ENCODE data around the gene BIN1.
A peak's percentile ranks its signal among the peaks of the same experiment; 100 is the strongest.

The BIN1 gene

DNA sequence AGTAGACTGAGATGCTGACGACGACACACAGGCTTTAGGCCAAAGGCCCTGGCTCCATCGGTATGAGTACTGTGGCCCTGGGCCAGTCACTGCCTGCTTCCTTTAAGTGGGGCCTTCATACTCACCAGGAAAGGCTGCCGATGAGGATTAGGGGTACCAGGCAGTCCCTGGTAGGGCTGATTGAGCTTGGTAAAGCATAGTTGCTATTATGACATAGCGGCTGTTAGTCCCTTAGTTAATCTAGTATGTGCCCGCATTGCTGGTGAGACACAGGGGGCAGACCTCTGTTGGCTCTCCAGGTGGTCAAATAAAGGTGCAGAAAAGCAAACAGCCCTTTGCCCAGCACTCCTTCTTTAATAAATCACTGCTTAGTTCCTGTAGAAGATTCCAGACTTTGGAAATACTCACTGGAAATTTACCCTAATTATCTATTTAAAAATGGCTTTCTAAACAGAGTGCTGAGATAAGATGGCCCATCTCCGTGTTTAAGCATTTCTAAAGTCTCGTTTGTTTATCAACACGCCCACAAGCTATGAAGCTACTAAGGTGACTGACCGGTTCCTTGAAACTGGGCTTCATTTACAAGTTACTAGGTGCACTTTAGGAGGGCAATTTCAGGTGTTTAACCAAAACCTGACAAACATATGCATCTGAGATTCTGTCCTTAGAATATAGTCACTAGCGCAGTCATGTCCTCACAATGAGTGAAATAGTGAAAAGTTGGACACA lies 8.7 kb upstream of the BIN1 start:
- no peak overlapping the region for H3K9ac ChIP-seq (ENCODE audit: low read length)
- no peaks in the 10 kb centered on the region for H3K36me3 ChIP-seq (ENCODE audit: control insufficient read depth, low read depth, low read length)
- no peak overlapping the region for H3K4me3 ChIP-seq (ENCODE audit: low read length)
- no peaks in the 10 kb centered on the region for H3K27me3 ChIP-seq (ENCODE audit: control insufficient read depth, insufficient read depth, low read length)
- no peaks in the 10 kb centered on the region for H3K4me1 ChIP-seq (ENCODE audit: control insufficient read depth, low read depth, low read length)
- no peaks in the 10 kb centered on the region for H3K9me3 ChIP-seq (ENCODE audit: control insufficient read depth, low read depth, low read length)
- no peak overlapping the region for H3K27ac ChIP-seq (ENCODE audit: low read length)

GRCh38 chr2:127110985-127111384 lies 4.0 kb upstream of the BIN1 start:
- Histone ChIP-seq H3K36me3 (ENCODE audit: control insufficient read depth, low read depth, low read length) (no peaks in the 10 kb centered on the region), H3K9ac (ENCODE audit: low read length) (no peak overlapping the region), H3K27me3 (ENCODE audit: control insufficient read depth, insufficient read depth, low read length) (peaks cover 26% of the 10 kb centered on the region), H3K4me3 (ENCODE audit: low read length) (no peak overlapping the region), H3K4me1 (ENCODE audit: control insufficient read depth, low read depth, low read length) (peaks cover 6% of the 10 kb centered on the region), H3K27ac (ENCODE audit: low read length) (no peak overlapping the region), H3K9me3 (ENCODE audit: control insufficient read depth, low read depth, low read length) (no peaks in the 10 kb centered on the region)

DNA sequence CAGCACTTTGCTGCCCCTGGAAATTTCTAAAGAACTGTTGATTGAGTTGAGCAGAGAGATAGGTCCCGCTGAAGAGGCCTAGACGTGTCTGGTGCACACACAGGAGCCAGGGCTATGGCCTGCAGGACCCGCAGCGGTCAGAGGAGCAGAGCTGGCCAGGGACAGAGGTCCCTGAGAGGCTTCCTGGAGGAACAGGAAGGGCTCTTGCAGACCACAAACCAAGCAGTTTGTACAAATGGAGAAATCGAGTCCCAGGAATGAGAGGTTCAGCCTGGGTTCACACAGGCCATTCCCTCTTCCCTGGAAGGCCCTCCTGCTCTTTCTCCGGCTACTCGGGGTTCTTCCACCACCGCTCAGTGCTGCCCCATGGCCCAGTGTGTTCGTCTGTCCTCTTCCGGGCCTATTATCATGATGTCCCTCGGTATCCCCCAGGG lies 1.2 kb upstream of the BIN1 start:
- H3K4me3 ChIP-seq (ENCODE audit: low read length): peak overlapping the region; percentile 78
- H3K4me1 ChIP-seq (ENCODE audit: control insufficient read depth, low read depth, low read length): peaks cover 13% of the 10 kb centered on the region
- no peaks in the 10 kb centered on the region for H3K9me3 ChIP-seq (ENCODE audit: control insufficient read depth, low read depth, low read length)
- peaks cover 26% of the 10 kb centered on the region for H3K27me3 ChIP-seq (ENCODE audit: control insufficient read depth, insufficient read depth, low read length)
- no peak overlapping the region for H3K27ac ChIP-seq (ENCODE audit: low read length)
- no peak overlapping the region for H3K9ac ChIP-seq (ENCODE audit: low read length)
- H3K36me3 ChIP-seq (ENCODE audit: control insufficient read depth, low read depth, low read length): no peaks in the 10 kb centered on the region

- Histone ChIP-seq H3K4me1 (ENCODE audit: control insufficient read depth, low read depth, low read length) (peaks cover 13% of the 10 kb centered on the region), H3K9ac (ENCODE audit: low read length) (no peak overlapping the region), H3K9me3 (ENCODE audit: control insufficient read depth, low read depth, low read length) (no peaks in the 10 kb centered on the region), H3K36me3 (ENCODE audit: control insufficient read depth, low read depth, low read length) (no peaks in the 10 kb centered on the region), H3K27me3 (ENCODE audit: control insufficient read depth, insufficient read depth, low read length) (peaks cover 26% of the 10 kb centered on the region), H3K4me3 (ENCODE audit: low read length) (peak overlapping the region; percentile 78), H3K27ac (ENCODE audit: low read length) (no peak overlapping the region)
Observed at GRCh38 chr2:127107622-127107999, 657 bp upstream of the BIN1 start.

DNA sequence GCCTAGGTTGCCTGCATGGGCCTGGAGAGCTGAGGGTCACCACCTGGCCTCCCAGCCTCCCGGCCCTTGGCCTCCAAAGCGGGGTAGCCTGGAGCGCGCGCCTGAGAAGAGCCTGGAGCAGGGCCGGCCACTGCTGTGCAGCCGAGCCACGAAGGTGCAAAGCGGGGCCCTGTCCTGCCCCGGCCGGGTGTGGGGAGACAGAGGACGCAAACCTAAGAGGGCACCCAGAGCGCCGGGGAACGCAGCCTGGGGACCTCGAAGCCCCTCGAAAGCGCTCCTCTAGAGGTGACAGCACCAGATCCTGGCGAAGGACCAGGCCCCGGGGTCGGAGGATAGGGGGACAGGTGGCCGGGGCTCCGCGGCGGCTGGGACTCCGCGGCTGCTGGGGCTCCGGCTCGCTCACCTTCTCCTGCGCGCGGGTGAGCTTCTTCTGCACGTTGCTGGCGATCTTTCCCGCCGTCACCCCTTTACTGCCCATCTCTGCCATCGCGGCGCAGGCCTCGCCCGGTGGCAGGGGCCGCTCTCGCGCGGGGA lies 430 bp downstream of the BIN1 start:
- peaks cover 13% of the 10 kb centered on the region for H3K4me1 ChIP-seq (ENCODE audit: control insufficient read depth, low read depth, low read length)
- H3K9me3 ChIP-seq (ENCODE audit: control insufficient read depth, low read depth, low read length): no peaks in the 10 kb centered on the region
- no peaks in the 10 kb centered on the region for H3K36me3 ChIP-seq (ENCODE audit: control insufficient read depth, low read depth, low read length)
- H3K4me3 ChIP-seq (ENCODE audit: low read length): peak overlapping the region; percentile 78
- peaks cover 26% of the 10 kb centered on the region for H3K27me3 ChIP-seq (ENCODE audit: control insufficient read depth, insufficient read depth, low read length)
- no peak overlapping the region for H3K27ac ChIP-seq (ENCODE audit: low read length)
- H3K9ac ChIP-seq (ENCODE audit: low read length): peak overlapping the region; percentile 52

GRCh38 chr2:127105656-127106456 lies 1.1 kb downstream of the BIN1 start:
- Histone ChIP-seq H3K27me3 (ENCODE audit: control insufficient read depth, insufficient read depth, low read length) (peaks cover 26% of the 10 kb centered on the region), H3K36me3 (ENCODE audit: control insufficient read depth, low read depth, low read length) (no peaks in the 10 kb centered on the region), H3K9ac (ENCODE audit: low read length) (peak overlapping the region; percentile 52), H3K4me1 (ENCODE audit: control insufficient read depth, low read depth, low read length) (peaks cover 13% of the 10 kb centered on the region), H3K9me3 (ENCODE audit: control insufficient read depth, low read depth, low read length) (no peaks in the 10 kb centered on the region), H3K4me3 (ENCODE audit: low read length) (peak overlapping the region; percentile 78), H3K27ac (ENCODE audit: low read length) (no peak overlapping the region)

GRCh38 chr2:127104881-127105655 lies 1.9 kb downstream of the BIN1 start:
- H3K36me3 ChIP-seq (ENCODE audit: control insufficient read depth, low read depth, low read length): no peaks in the 10 kb centered on the region
- no peaks in the 10 kb centered on the region for H3K9me3 ChIP-seq (ENCODE audit: control insufficient read depth, low read depth, low read length)
- peak overlapping the region; percentile 52 for H3K9ac ChIP-seq (ENCODE audit: low read length)
- peak overlapping the region; percentile 78 for H3K4me3 ChIP-seq (ENCODE audit: low read length)
- H3K4me1 ChIP-seq (ENCODE audit: control insufficient read depth, low read depth, low read length): peaks cover 13% of the 10 kb centered on the region
- peaks cover 26% of the 10 kb centered on the region for H3K27me3 ChIP-seq (ENCODE audit: control insufficient read depth, insufficient read depth, low read length)
- no peak overlapping the region for H3K27ac ChIP-seq (ENCODE audit: low read length)

DNA sequence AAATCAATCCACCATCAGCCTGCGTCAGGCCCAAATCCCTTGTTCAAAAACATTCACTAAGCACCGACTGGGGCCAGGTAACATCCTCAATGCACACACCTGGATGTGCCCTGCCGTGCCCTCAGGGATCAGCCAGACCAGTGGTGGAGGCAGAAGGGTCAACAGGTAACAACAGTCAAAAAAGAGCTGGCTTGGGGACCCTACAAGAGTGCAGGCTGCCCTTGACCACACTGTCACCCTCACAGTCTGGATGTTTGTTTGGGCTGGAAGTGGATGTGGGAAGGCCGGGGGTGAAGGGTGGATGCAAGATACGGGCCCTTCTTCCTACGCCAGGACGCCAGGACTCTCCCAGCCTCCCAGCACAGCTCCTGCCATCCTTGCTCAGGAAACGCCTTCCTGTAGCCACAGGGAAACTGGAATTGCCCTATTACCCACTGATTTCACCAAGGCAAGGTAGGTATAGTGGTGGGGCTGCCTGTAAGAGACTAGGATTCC lies 2.7 kb downstream of the BIN1 start:
- no peaks in the 10 kb centered on the region for H3K9me3 ChIP-seq (ENCODE audit: control insufficient read depth, low read depth, low read length)
- H3K36me3 ChIP-seq (ENCODE audit: control insufficient read depth, low read depth, low read length): no peaks in the 10 kb centered on the region
- no peak overlapping the region for H3K4me3 ChIP-seq (ENCODE audit: low read length)
- H3K27ac ChIP-seq (ENCODE audit: low read length): no peak overlapping the region
- no peak overlapping the region for H3K9ac ChIP-seq (ENCODE audit: low read length)
- peaks cover 22% of the 10 kb centered on the region for H3K27me3 ChIP-seq (ENCODE audit: control insufficient read depth, insufficient read depth, low read length)
- H3K4me1 ChIP-seq (ENCODE audit: control insufficient read depth, low read depth, low read length): peaks cover 13% of the 10 kb centered on the region

DNA sequence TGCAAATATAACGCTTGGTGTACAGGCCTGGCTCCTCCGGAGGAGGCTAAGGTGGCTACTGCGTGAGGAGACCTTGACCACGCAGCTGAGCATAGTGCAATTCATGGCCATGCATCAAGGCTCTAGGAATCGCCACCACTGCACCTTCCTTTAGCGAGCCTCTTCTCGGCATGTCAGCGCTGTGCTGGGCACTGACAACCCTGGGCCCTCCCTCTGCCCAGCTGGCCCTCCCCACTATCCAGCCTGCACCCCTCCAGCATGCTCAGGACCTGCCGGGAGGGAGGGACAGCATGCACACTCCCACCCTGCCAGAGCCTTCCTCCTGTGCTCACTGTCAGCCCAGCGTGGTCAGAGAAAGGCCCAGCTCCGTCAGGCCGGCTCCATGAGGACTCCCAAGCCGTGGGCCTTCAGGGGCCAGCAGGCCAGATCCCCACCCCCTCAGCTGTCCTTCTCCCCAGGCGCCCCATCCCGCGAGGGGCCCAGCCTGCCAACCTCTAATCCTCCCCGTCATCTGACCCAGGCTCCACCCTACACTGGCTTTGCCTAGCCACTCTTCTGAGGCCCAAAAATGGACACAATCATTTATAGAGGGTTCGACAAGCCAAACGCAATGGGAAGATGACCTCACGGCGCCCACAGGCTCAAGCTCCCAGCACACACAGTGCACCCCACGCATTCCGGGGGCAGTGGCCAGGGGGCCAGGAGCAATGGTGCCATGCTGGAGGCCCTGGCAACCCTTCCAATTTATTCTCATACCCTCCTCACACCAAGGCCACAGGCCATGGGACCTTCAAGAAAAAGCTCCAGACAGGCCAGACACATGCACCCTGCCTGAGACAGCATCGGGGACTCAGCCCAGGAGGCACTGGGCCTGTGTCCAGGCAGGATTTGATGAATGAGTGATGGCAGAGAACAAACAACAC lies 3.5 kb downstream of the BIN1 start:
- Histone ChIP-seq H3K9ac (ENCODE audit: low read length) (no peak overlapping the region), H3K27ac (ENCODE audit: low read length) (no peak overlapping the region), H3K4me1 (ENCODE audit: control insufficient read depth, low read depth, low read length) (peaks cover 13% of the 10 kb centered on the region), H3K9me3 (ENCODE audit: control insufficient read depth, low read depth, low read length) (no peaks in the 10 kb centered on the region), H3K4me3 (ENCODE audit: low read length) (no peak overlapping the region), H3K27me3 (ENCODE audit: control insufficient read depth, insufficient read depth, low read length) (peaks cover 16% of the 10 kb centered on the region), H3K36me3 (ENCODE audit: control insufficient read depth, low read depth, low read length) (no peaks in the 10 kb centered on the region)

- no peaks in the 10 kb centered on the region for H3K9me3 ChIP-seq (ENCODE audit: control insufficient read depth, low read depth, low read length)
- H3K27ac ChIP-seq (ENCODE audit: low read length): no peak overlapping the region
- peaks cover 13% of the 10 kb centered on the region for H3K4me1 ChIP-seq (ENCODE audit: control insufficient read depth, low read depth, low read length)
- H3K36me3 ChIP-seq (ENCODE audit: control insufficient read depth, low read depth, low read length): no peaks in the 10 kb centered on the region
- peaks cover 8% of the 10 kb centered on the region for H3K27me3 ChIP-seq (ENCODE audit: control insufficient read depth, insufficient read depth, low read length)
- H3K4me3 ChIP-seq (ENCODE audit: low read length): no peak overlapping the region
- H3K9ac ChIP-seq (ENCODE audit: low read length): no peak overlapping the region
Observed at GRCh38 chr2:127102521-127103242, 4.3 kb downstream of the BIN1 start.

Data from iPS-18a (cell line).